A549 (cell line): ENCODE measurements around the gene COMMD7. TPM values are rescaled to one million over a fixed set of nuclear protein-coding genes. Genes with fewer than 3 reads are reported as not detected.

Experiments used
- ATAC-seq, 2 experiments: fragments of 200-7000 bp in 1 of 2; fragments of >200 bp in 1 of 2; cut with Nextera tagmentation in 1 of 2; cut with Tn5 transposase in 1 of 2; 3 replicates each; pipeline versions ENCODE4 v1.8.0 to v1.9.1; 2018 to 2020; ENCODE audit warnings: mild to moderate bottlenecking in 1 of 2, moderate library complexity in 1 of 2
- CTCF ChIA-PET: fragments of 300-600 bp; sonication (Branson Sonifier 250); formaldehyde crosslinking; extraction: SDS; loops from one replicate; lab custom pipeline; 2021; ENCODE audit warnings: antibody characterized with exemption, inconsistent platforms; lab: Yijun Ruan, JAX
- POLR2A ChIA-PET: fragments of 350-600 bp; formaldehyde crosslinking; extraction: SDS; loops from one replicate; lab custom pipeline; 2021; ENCODE audit warnings: antibody characterized with exemption, inconsistent platforms; lab: Yijun Ruan, JAX
- DNase-seq, 2 experiments: peaks; one replicate each; pipeline versions ENCODE4 v3.0.0 to v3.0.0-alpha.2; 2011 to 2016; ENCODE audit warnings: low read depth in 1 of 2, low spot score in 1 of 2
- FAIRE-seq: peaks from 2 replicates; lab custom pipeline; 2011; peaks lifted over from hg19 to GRCh38; lab: Jason Lieb, UNC
- H3K27ac ChIP-seq, 2 experiments: fragments of >200 bp; sonication (Bioruptor Twin); formaldehyde crosslinking; 3 replicates each; pipeline ENCODE4 v1.5.1; 2016 to 2017
- H3K4me1 ChIP-seq: fragments of >200 bp; sonication (Bioruptor Twin); formaldehyde crosslinking; 3 replicates; pipeline ENCODE4 v1.6.1; 2016
- H3K4me2 ChIP-seq: fragments of >200 bp; sonication (Bioruptor Twin); formaldehyde crosslinking; 3 replicates; pipeline ENCODE4 v1.6.1; 2016
- H3K4me3 ChIP-seq: fragments of >200 bp; sonication (Bioruptor Twin); formaldehyde crosslinking; 3 replicates; pipeline ENCODE4 v1.5.1; 2016
- H3K9me3 ChIP-seq: fragments of >200 bp; sonication (Bioruptor Twin); formaldehyde crosslinking; 3 replicates; pipeline ENCODE4 v1.6.1; 2016
- BCL3 ChIP-seq: fragments of >200 bp; sonication (Bioruptor Twin); formaldehyde crosslinking; IDR thresholded peaks from 3 replicates; pipeline ENCODE4 v1.6.1; 2016
- CBX2 ChIP-seq: fragments of 200-600 bp; sonication (generic); IDR thresholded peaks from 2 replicates; pipeline ENCODE4 v1.6.1; 2016; ENCODE audit warnings: low read depth, mild to moderate bottlenecking, borderline replicate concordance
- CEBPB ChIP-seq, 2 experiments: fragments of >200 bp in 1 of 2; sonication (Bioruptor Twin) in 1 of 2; formaldehyde crosslinking in 1 of 2; IDR thresholded peaks; 2 replicates each; pipeline ENCODE4 v1.6.1; 2012 to 2016
- CHD2 ChIP-seq: fragments of 150-350 bp; IDR thresholded peaks from 2 replicates; pipeline ENCODE4 v1.6.1; 2014; ENCODE audit warnings: low read length; ENCODE audit not compliant: partially characterized antibody
- CHD4 ChIP-seq: fragments of 200-600 bp; sonication (generic); IDR thresholded peaks from 2 replicates; pipeline ENCODE4 v1.6.1; 2016; ENCODE audit warnings: antibody characterized with exemption, mild to moderate bottlenecking, borderline replicate concordance
- CTCF ChIP-seq: fragments of >200 bp; sonication (Bioruptor Twin); formaldehyde crosslinking; IDR thresholded peaks from 3 replicates; pipeline ENCODE4 v1.5.1; 2016
- HDAC2 ChIP-seq: fragments of 200-600 bp; sonication (generic); IDR thresholded peaks from 2 replicates; pipeline ENCODE4 v1.6.1; 2016
- HOXB5 ChIP-seq: fragments of 250-450 bp; sonication (Bioruptor Pico); IDR thresholded peaks from 2 replicates; pipeline ENCODE4 v1.5.0; 2020; ENCODE audit warnings: mild to moderate bottlenecking, moderate library complexity
- KDM1A ChIP-seq: fragments of 200-600 bp; sonication (generic); IDR thresholded peaks from 2 replicates; pipeline ENCODE4 v1.6.1; 2016; ENCODE audit warnings: low read depth, mild to moderate bottlenecking
- MAZ ChIP-seq: fragments of 150-350 bp; IDR thresholded peaks from 2 replicates; pipeline ENCODE4 v1.6.1; 2014; ENCODE audit warnings: antibody characterized with exemption, low read depth, low read length, borderline replicate concordance
- MYC ChIP-seq: IDR thresholded peaks from 2 replicates; pipeline ENCODE4 v1.6.1; 2012; ENCODE audit warnings: mild to moderate bottlenecking, inconsistent platforms, low read length, improper control_type of control experiment, borderline replicate concordance
- PBX3 ChIP-seq: IDR thresholded peaks from 2 replicates; pipeline ENCODE4 v1.6.1; 2012
- POLR2AphosphoS2 ChIP-seq: conservative IDR thresholded peaks from 2 replicates; pipeline ENCODE4 v1.6.1; 2012; ENCODE audit warnings: low read length, improper control_type of control experiment, inconsistent platforms
- RARB ChIP-seq: fragments of 250-450 bp; sonication (Bioruptor Pico); IDR thresholded peaks from 2 replicates; pipeline ENCODE4 v1.8.0; 2021; ENCODE audit warnings: mild to moderate bottlenecking, moderate library complexity
- RCOR1 ChIP-seq: fragments of 150-350 bp; IDR thresholded peaks from 2 replicates; pipeline ENCODE4 v1.6.1; 2014; ENCODE audit warnings: antibody characterized with exemption, low read length, low read depth
- SMC3 ChIP-seq: fragments of >200 bp; sonication (Bioruptor Twin); formaldehyde crosslinking; IDR thresholded peaks from 3 replicates; pipeline ENCODE4 v1.6.1; 2018; ENCODE audit warnings: inconsistent platforms
- TP53 ChIP-seq: fragments of 250-450 bp; sonication (Bioruptor Pico); IDR thresholded peaks from 2 replicates; pipeline ENCODE4 v1.5.0; 2021; ENCODE audit warnings: mild to moderate bottlenecking, moderate library complexity
- USF2 ChIP-seq: fragments of 450-650 bp; IDR thresholded peaks from 2 replicates; pipeline ENCODE4 v1.6.1; 2014; ENCODE audit warnings: antibody characterized with exemption
- ZC3H11A ChIP-seq: fragments of 450-650 bp; IDR thresholded peaks from 2 replicates; pipeline ENCODE4 v1.6.1; 2014; ENCODE audit warnings: antibody characterized with exemption, mild to moderate bottlenecking
- ZFP36 ChIP-seq: fragments of 450-650 bp; IDR thresholded peaks from 2 replicates; pipeline ENCODE4 v1.6.1; 2014; ENCODE audit warnings: borderline replicate concordance; ENCODE audit not compliant: partially characterized antibody
- ZNF302 ChIP-seq: fragments of 250-450 bp; sonication (Bioruptor Pico); IDR thresholded peaks from 2 replicates; pipeline ENCODE4 v1.9.0; 2021; ENCODE audit warnings: inconsistent platforms, mild to moderate bottlenecking, moderate library complexity
- ZSCAN20 ChIP-seq: fragments of 250-450 bp; sonication (Bioruptor Pico); IDR thresholded peaks from 2 replicates; pipeline ENCODE4 v1.8.0; 2022; ENCODE audit warnings: mild to moderate bottlenecking, moderate library complexity
- WGBS: methylation state at CpG from one replicate; pipeline ENCODE4 v1.1.6; 2017; ENCODE audit errors: missing lambda C conversion rate; 5-methylcytosine and 5-hydroxymethylcytosine counted together
- polyA plus RNA-seq, 4 experiments: library from polyadenylated mRNA; depleted of rRNA in 3 of 4; stranded (reverse); fragments of >200 nt; fragmentation: RNase III in 1 of 4; extraction: RNeasy Plus Mini Kit Qiagen cat#74134 plus additional on column Dnase treatment in 1 of 4; gene quantifications; 2 replicates in 3 of 4; 3 replicates in 1 of 4; pipeline ENCODE4 v1.2.3, GENCODE V29; 2011 to 2017

COMMD7 gene
- polyA plus RNA-seq, 2 of the 4 experiments (the other 2 are of a cell fraction), result 55.7 to 74.1 TPM

- CTCF ChIA-PET, result interaction anchor here (0.6 to 2.6 kb wide), 5 partner anchors 9 to 111 kb away, joined by 3 to 7 read pairs (median 5); partner anchors contain the start of gene C20orf203
- WGBS, result 91% methylated on average over 13 of the region's 13 CpGs
- no peak for DNase-seq
- FAIRE-seq, result no peak
- H3K9me3 ChIP-seq, result no peaks in the 10 kb centered on the region
- H3K4me2 ChIP-seq, result no peak overlapping the region
- TF ChIP-seq PBX3 (no peak), CTCF (no peak), CHD2 (no peak), USF2 (no peak), RARB (CRISPR knock-in tag) (no peak), TP53 (no peak), CBX2 (no peak)
- TF ChIP-seq, all 56 proteins: peak for 0
- Histone ChIP-seq H3K4me3 (no peak overlapping the region), H3K27ac (no peak overlapping the region), H3K4me1 (no peaks in the 10 kb centered on the region)
- POLR2A ChIA-PET, result no interaction called here
- no peak for ATAC-seq
Measured at GRCh38 chr20:32784369-32785080, 41.3 kb upstream of the COMMD7 start.

- H3K4me1 ChIP-seq, result peaks cover 28% of the 10 kb centered on the region
- ChIA-PET CTCF (interaction anchor here (0.5 to 9.2 kb wide), 4 partner anchors 10 to 1158 kb away, joined by 3 to 396 read pairs (median 44); partner anchors contain the start of gene C20orf203), POLR2A (interaction anchor here (0.5 kb wide), 1 partner anchor 55 kb away, joined by 6 read pairs; no protein-coding TSS in a partner anchor)
- DNase-seq (no peak), ATAC-seq (no peak), FAIRE-seq (no peak)
- TF ChIP-seq CEBPB (IDR thresholded peaks at IDR 0.05) (no peak), POLR2AphosphoS2 (no peak), ZSCAN20 (CRISPR knock-in tag) (no peak), HDAC2 (no peak), MAZ (no peak), SMC3 (no peak), RCOR1 (no peak), HOXB5 (no peak), ZFP36 (no peak), ZC3H11A (no peak), KDM1A (no peak), BCL3 (no peak), CHD4 (no peak), ZNF302 (CRISPR knock-in tag) (no peak), MYC (no peak)
- no peak overlapping the region for H3K27ac ChIP-seq
- H3K4me2 ChIP-seq, result no peak overlapping the region
- no peaks in the 10 kb centered on the region for H3K9me3 ChIP-seq
- WGBS, result 93% methylated on average over 17 of the region's 18 CpGs
- no peak overlapping the region for H3K4me3 ChIP-seq
Measured at GRCh38 chr20:32780749-32781655, 37.7 kb upstream of the COMMD7 start.
